HG02642 (cell line): ENCODE data around the gene THADA.

ENCODE experiments used
- ATAC-seq: cut with Tn5 transposase; IDR thresholded peaks from one replicate; pipeline ENCODE4 v1.9.1; 2021; ENCODE audit warnings: mild to moderate bottlenecking; ENCODE audit not compliant: unreplicated experiment, poor library complexity

THADA gene

GRCh38 chr2:43513796-43514195 lies 82.0 kb downstream of the THADA start:
- ATAC-seq = no peak

DNA sequence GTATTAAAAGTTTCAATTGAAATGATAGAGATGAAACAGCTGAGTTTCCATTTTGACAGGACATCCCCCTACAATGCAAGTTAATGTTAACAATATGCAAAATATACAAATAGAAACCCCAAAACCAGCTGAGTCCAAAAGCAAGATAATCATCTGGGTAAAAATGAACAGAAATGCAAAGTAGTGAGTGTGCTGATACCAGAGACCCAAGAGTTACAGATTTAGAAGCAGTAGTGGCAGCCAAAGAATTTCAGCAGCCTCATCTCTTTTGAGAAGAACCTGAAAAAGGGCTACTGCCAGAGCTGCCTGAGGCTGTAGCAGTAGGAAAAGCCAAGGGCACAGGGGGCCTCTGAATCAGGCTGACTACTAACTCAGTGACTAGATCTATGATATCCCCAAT lies 82.6 kb downstream of the THADA start:
- peak; percentile 72 for ATAC-seq

DNA sequence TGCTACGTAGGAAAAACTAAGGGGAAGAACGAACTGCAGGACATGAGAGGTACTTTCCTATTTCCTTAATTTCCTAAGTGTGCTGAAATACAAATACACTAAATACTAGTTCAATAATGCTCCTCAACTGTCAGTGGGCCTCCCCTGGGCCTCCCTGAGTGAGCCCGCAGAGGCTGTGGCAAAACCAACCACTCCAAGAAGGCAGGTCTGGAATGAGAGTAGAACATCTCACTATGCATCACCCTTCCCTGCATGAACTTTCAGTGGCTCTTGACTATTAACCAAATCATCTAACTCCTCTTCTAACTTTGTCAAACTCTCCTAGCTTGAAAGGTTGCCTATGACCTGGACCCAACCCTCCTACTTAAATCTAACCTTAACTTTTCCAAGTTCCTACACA lies 84.6 kb downstream of the THADA start:
- ATAC-seq = no peak

DNA sequence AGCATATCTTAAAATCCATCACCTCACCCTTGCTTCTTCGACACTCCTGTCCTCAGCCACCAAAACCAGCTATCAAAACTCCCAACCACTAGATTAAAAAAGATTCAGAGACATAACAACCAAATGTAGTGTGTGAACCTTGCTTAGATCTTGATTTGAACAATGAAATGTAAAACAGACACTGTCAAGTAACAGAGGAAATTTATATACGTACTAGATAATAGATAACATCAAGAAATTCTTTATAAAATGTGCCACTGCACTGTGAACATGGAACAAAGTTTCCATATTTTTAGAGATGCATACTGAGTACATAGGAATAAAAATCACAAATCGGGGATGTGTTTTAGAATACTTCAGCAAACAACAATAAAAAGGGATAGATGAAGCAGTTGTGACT lies 86.0 kb downstream of the THADA start:
- no peak for ATAC-seq

- ATAC-seq = no peak
Observed at GRCh38 chr2:43508209-43508608, 87.6 kb downstream of the THADA start.

DNA sequence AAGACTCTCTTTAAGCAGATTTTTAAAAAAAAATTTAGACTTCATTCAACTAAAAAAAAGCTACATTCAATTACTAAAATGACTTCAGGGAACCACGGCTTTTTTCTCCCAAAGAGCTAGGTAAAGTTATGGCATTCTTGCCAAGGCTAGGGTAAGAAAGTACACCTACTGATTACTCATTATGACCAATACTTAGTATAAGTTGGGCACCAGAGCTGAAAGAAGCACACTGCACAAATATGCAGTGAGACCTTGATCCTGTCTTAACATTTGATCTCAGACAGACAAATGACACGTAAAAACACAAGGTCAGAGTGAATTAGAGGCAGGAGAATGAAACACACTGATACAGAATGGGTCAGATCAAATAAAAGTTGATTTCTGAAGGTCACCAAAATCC lies 88.7 kb downstream of the THADA start:
- ATAC-seq = no peak

GRCh38 chr2:43495727-43496126 lies 100.1 kb downstream of the THADA start:
- no peak for ATAC-seq

GRCh38 chr2:43493954-43494353 lies 101.9 kb downstream of the THADA start:
- ATAC-seq = no peak

DNA sequence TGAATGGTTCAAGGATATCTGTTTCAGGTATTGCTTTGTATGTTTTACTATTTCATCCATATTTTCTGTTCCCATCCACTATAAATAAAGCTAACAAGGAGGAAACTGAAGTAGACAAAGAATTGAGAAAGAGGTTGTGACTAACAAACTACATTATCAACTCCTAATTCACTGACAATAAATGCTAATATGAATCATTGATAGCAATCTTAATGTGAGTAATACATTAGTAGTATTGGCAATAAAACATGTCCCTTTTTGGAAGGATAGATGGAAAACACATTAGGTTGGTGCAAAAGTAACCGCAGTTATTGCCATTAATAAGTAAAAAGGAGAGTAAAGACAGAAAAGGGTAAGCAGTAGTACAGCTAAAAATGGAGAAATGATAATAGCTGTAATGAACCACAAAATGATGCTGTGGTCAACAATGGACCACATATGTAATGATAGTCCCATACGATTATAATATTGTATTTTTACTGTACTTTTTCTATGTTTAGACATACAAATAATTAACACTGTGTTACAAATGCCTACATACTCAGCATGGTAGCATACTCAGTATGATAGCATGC lies 104.7 kb downstream of the THADA start:
- ATAC-seq = no peak

GRCh38 chr2:43490252-43490786 lies 105.5 kb downstream of the THADA start:
- ATAC-seq = no peak

DNA sequence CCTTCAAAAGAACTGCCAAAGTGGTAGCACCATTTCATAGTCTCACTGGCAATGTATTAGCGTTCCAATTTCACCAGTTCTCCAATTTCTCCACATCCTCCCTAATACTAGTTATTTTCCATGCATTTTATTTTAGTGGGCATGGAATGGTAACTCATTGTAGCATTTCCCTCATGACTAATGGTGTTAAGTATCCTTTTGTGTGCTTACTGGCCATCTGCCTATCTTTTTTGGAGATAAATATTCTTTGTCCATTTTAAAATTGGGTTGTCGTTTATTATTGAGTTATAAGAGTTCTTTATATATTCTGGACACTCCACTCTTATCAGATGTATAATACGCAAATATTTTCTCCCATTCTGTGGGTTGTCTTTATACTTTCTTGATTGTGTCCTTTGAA lies 107.1 kb downstream of the THADA start:
- ATAC-seq = no peak

- ATAC-seq = no peak
Observed at GRCh38 chr2:43486603-43487002, 109.2 kb downstream of the THADA start.

GRCh38 chr2:43484323-43484930 lies 111.4 kb downstream of the THADA start:
- ATAC-seq = no peak

DNA sequence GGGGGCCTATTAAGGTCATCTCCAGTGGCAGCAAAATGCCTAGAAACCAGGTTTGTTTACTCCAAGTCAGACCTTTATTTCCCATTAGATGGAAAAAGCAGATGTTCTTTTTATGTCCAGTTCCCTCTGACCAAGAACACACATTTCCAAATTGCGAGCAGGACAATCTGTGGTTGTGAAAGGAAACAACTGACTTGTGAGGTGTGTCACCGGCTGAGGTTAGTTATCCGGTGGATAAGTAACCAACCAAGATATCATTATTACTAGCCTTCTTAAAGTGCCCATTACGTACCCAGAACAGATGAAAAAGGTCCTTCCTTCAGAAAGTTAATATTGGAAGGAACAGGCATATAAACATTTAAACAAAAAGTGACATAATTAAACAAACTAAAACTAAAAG lies 112.9 kb downstream of the THADA start:
- ATAC-seq = peak; percentile 58

GRCh38 chr2:43481927-43482542 lies 113.8 kb downstream of the THADA start:
- no peak for ATAC-seq

GRCh38 chr2:43480874-43481273 lies 115.0 kb downstream of the THADA start:
- no peak for ATAC-seq

DNA sequence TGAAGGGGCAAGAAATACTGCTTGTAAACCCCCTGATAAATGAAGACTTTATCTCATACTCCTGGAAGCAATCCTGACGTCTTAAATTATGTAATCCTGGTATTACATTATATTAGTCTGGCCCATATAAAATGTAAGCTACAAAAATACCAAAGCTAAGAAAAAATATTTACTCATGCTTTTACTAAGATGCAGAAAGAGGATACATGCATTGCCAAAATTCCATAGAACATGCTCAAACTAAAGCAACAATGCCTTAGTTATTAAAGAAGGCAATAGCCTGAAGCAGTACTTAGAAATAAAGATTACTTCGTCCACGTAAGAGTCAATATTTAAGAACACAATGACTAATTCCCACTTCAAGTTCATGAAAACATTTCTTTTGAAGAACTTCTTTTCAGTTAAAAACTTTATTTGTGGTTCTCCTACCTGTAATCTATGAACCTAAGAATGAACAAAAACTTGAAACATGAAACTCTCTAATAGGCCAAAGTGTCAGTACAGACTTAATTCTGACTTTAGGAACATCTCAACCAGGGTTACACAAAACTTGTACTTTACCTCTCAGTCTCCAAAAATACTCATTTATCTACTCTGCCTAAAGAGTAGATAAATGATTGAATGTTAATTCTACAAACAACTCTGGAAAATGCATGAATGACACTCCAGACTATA lies 117.3 kb downstream of the THADA start:
- no peak for ATAC-seq

DNA sequence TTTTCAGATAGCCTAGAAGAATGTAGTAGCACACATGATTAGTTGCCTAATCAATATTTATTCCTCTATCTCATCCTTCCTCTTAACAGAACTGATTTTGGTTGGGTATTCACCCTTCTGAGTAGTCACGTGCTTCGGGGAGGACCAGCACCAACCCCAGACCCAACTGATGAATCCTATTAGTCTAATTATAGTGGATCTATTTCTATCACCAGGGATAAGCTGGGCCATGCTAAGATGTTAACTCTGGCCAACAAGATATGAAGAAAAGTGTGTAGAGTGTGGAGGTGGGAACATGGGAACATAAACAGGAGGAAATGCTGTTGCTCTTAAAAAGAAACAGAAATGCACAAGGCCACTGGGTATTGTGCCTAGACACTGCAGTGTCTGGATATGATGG lies 119.9 kb downstream of the THADA start:
- ATAC-seq = no peak

DNA sequence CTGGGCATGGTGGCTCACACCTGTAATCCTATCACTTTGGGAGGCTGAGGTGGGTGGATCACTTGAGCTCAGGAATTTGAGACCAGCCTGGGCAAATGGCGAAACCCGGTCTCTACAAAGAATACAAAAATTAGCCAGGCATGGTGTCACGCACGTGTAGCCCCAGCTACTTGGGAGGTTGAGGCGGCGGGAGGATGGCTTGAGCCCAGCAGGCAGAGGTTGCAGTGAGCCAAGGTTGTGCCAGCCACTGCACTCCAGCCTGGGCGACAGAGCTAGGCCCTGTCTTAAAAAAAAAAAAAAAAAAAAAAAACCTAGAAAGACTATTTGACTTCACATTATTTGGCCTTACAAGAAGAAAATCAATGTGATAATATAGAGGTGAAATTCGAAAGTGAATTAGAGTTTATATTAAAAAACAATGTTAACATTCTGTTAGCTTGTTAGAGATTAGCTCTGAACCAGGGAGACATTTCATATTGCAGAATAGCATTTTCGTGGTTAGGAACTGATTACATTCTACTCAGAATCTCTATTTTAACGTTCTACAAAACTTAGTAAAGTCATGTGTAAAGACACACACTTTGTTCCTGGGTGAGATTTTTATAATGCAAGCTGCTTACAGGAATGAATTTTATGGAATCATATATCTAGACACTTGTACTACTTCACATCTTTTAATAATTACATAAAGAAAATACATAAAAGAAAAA lies 120.5 kb downstream of the THADA start:
- ATAC-seq = no peak

DNA sequence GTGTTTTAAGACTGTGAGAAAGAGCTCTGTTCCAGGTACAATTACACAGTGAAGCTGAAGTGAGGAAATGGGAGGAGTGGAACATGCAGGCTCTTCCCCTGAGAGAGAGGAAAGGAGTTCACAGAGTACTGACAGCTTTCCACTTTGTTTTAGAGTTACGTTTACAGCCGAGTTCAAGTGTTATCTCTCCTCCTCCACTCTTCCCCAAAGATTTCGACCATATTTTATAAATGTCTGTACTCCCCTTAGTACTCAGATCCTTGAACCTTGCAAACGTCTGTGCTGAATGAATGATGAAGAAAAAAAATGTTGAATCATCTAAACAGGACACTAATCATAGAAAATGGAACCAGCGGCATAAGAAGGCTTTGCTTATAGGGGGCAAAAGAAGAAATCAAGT lies 121.6 kb downstream of the THADA start:
- no peak for ATAC-seq

- no peak for ATAC-seq
Observed at GRCh38 chr2:43473767-43474166, 122.1 kb downstream of the THADA start.
